NCI-H1436 (cell line): Measurements from ENCODE around the gene ETV4.

Source experiments
- DNase-seq: peaks from one replicate; lab custom pipeline; 2025; lab: John Stamatoyannopoulos, UW

The ETV4 gene

GRCh38 chr17:43546319-43547188 lies at the start of gene ETV4:
ETV4 (minus strand) TSS chr17:43546340; CDS start chr17:43545617, 723 bp downstream.
- DNase-seq = peak; percentile 86

- DNase-seq = no peak
Measured at GRCh38 chr17:43595466-43595865, 49.3 kb upstream of the ETV4 start.

- no peak for DNase-seq
Measured at GRCh38 chr17:43591779-43592562, 45.8 kb upstream of the ETV4 start.

GRCh38 chr17:43591001-43591400 lies 44.9 kb upstream of the ETV4 start:
- DNase-seq = no peak

DNA sequence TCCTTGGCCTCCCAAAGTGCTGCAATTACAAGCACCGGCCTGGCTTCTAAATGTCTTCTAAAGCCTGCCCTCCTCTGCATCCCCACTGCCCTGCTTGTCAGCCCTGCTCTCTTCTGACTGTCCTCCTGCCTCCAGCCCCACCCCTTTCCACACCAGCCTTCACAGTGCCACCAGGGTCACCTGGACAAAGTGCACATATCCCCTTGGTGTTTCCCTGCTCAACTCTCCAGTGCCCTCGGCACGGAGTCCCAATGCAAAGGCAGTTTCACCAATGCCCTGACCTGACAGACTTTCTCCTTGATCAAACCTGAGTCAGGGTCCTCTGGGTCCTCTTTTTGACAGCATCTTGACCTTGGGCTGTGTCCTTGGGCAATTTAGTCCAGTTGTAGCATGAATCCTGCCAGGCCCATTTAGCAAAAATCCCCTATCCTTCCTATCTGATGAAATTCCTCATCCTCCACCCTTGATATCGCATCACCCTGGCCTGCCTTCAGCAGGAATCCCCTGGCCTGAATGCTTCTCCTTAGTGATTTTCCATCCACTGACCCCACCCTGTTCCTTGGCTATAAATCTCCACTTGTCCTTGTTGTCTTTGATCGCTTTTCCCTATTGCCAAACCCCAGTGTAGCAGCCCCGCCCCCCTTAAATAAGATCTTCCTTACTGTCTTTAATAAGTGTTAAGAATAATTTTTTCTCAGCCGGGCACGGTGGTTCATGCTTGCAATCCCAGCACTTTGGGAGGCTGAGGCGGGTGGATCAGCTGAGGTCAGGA lies 42.7 kb upstream of the ETV4 start:
- DNase-seq = no peak

GRCh38 chr17:43588121-43588520 lies 42.0 kb upstream of the ETV4 start:
- DNase-seq = no peak

GRCh38 chr17:43587647-43588046 lies 41.5 kb upstream of the ETV4 start:
- DNase-seq = no peak

DNA sequence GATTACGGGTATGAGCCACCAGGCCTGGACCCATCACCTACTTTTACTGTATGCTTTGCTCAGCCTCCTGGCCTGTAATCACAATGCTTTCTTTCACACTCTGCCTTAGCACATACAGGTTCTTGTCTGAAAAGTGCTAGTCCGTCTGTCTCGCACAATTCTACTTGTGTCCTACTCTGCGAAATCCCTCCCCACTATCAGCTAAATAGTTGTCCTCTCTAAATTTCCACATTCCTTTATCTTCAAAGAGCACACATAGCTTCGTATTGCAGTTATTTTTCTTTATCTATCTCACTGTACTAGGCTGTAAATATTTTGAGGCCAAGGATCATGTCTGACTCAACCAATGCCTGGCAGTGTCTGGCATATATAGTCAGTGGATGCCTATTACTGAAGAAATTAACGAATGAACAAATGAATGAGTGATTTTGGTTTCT lies 38.5 kb upstream of the ETV4 start:
- no peak for DNase-seq

GRCh38 chr17:43583332-43583731 lies 37.2 kb upstream of the ETV4 start:
- DNase-seq = no peak

DNA sequence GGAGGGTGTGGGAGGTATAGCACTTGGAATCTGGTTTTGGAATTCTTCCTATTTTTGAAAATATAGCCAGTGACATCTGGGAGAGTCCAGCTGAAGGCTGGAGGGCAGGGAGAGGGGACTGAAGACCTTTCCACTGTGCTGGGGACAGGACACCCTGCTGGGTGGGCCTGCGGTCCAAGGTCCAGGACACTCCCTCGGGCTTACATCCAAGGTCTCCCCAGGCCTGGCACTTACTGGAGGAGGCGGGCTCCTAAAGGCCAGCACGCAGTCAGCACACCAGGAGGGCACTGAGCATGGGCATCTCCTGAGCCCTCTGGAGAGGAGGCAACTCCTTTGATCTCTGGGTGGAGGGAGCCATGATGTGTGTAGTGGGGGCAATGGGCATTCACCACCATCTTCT lies 35.5 kb upstream of the ETV4 start:
- DNase-seq = no peak

DNA sequence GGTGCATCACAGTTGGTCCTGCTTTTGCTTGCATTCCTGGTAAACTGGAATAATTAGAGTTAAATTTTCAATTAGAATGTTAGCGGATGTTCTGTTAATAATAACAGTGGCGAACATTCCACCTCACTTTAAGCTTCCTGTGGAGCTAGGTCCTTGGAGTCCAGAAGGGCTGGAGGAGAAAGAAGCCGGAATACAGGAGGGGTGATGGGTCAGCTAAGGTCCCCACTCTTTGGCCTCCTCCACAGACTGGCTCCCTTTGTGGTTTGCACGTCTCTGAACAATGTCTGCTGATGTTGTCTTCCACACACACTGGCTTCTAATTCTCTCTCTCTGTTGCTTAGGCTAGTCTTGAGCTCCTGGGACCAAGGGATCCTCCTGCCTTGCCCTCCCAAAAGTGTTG lies 35.0 kb upstream of the ETV4 start:
- DNase-seq = no peak

- no peak for DNase-seq
Measured at GRCh38 chr17:43579566-43580140, 33.5 kb upstream of the ETV4 start.

- DNase-seq = peak; percentile 39
Measured at GRCh38 chr17:43578699-43579565, 32.8 kb upstream of the ETV4 start.

GRCh38 chr17:43578404-43578698 lies 32.2 kb upstream of the ETV4 start:
- DNase-seq = no peak

GRCh38 chr17:43577664-43578403 lies 31.7 kb upstream of the ETV4 start:
- no peak for DNase-seq

DNA sequence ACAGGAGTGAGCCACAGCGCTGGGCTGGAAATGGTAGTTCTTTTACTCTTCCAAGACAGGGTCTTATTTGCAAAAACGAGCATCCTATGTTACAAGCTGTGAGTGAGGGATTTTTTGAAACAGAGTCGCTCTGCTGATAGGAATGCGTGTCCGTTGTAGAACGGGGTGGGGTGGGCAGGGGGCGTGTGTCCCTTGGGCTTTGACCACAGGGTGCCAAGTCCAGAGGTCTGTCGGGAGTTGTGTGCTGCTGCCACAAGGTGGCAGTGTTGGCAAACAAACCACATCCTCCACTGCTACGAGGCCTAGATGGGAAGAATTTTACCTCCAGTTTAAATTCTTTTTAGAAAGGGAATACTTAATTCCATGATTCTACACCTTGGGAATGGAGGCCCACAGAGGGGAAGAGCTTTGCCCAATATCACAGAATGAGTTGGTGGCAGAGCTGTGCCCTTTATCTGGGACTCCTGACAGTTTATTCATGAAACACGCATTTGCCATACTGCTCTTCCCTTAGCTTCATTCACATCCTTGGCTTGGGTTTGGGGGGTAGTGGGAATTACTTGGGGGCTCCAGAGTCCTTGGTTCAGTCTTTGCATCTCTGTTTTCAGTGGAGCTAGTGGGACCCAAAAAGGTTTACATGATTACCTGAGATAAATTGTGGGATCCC lies 30.6 kb upstream of the ETV4 start:
- DNase-seq = peak; percentile 69

GRCh38 chr17:43574896-43575525 lies 28.9 kb upstream of the ETV4 start:
- DNase-seq = no peak

DNA sequence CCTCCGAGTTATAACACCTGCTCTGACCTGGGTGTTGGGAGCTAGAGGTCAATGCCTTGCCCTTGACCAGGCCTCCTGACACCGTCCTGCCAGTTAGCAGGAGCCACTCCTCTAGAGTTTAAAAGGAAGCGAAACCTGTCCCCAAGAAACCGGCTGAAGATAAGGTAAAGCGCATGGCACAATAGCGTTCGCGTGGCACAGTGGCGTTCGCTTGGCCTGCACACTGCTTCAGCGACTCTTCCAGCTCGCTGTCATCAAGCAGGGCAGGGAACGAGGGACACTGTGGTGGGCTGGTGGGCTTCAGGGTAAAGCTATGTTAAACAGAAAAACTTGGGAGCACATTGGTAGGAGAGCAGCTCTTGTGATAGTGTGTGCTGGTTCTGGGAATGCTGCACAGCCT lies 28.2 kb upstream of the ETV4 start:
- DNase-seq = no peak

DNA sequence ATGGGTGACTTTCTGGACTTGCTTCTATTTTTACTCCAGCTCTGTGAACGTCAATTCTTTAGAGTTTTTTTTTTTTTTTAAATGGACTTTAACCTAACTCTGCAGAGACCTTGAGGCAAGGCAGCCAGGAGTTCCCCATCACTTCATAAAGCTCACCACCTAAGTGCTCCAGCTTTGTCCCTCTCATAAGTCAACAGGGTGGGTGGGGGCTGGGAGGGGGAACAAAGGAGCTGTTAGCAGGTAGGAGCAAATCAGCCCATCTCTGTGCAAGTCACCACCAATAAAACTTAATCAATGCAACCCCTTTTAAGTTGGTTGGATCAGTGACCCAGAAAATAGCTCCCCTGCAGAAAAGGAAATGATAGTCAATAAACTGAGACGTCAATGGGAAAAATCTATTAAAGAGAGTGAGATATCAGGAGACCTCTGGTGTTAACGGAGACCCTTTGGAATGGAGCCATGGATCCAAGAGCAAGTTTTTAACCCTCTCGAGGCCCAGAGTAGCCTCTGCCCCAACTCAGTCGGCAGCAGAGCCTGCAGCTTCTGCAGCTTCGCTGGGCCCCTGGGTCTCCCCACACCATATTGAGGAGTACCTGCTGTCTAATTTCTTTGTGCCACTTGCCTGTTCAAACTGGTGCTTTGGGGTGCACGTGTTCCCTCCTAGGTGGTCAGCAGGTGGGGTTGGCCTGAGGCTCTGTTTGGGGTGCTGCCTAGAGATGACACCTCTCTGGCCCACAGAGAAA lies 27.6 kb upstream of the ETV4 start:
- no peak for DNase-seq
